ENCODE measurements around the gene TAS2R42. TPM values are rescaled to one million over a fixed set of nuclear protein-coding genes. Genes with fewer than 3 reads are reported as not detected.

The TAS2R42 gene
- total RNA-seq, 4 donors from 2014 or later: not detected

- Histone ChIP-seq H3K4me3 (replicated peaks in 1 of 3) (no peak overlapping the region), H3K27me3 (no peaks in the 10 kb centered on the region)
Measured at GRCh38 chr12:11204173-11204572, 17.4 kb upstream of the TAS2R42 start.

GRCh38 chr12:11202811-11203210, 16.1 kb upstream of the TAS2R42 start:
- H3K27ac ChIP-seq: no peak overlapping the region
- no peaks in the 10 kb centered on the region for H3K36me3 ChIP-seq
- H3K27me3 ChIP-seq: no peaks in the 10 kb centered on the region
- no peaks in the 10 kb centered on the region for H3K4me1 ChIP-seq
- H3K4me3 ChIP-seq (replicated peaks in 1 of 3): no peak overlapping the region
- DNase-seq: no peak
- intact Hi-C loops (cut with DNase I): no loop called here
- no peaks in the 10 kb centered on the region for H3K9me3 ChIP-seq
- no peak for TF ChIP-seq CTCF (IDR thresholded peaks at IDR 0.05)
- TF ChIP-seq POLR2A (IDR thresholded peaks at IDR 0.05): no peak

More at GRCh38 chr12:11204173-11204572, 17.4 kb upstream of the TAS2R42 start:
- Histone ChIP-seq H3K4me1 (no peaks in the 10 kb centered on the region), H3K9me3 (no peaks in the 10 kb centered on the region), H3K27ac (no peak overlapping the region), H3K36me3 (no peaks in the 10 kb centered on the region)
- 89 to 93% methylated on average over 3 of the region's 3 CpGs for WGBS, 2 donors
- intact Hi-C loops (cut with DNase I): no loop called here
- no peak for TF ChIP-seq POLR2A (IDR thresholded peaks at IDR 0.05)
- no peak for TF ChIP-seq CTCF (IDR thresholded peaks at IDR 0.05)
- no peak for DNase-seq

GRCh38 chr12:11183011-11183410, 3.7 kb downstream of the TAS2R42 start:
- DNase-seq: no peak
- Histone ChIP-seq H3K27ac (no peak overlapping the region), H3K36me3 (no peaks in the 10 kb centered on the region), H3K4me1 (no peaks in the 10 kb centered on the region), H3K9me3 (no peaks in the 10 kb centered on the region), H3K4me3 (replicated peaks in 1 of 3) (no peak overlapping the region), H3K27me3 (no peaks in the 10 kb centered on the region)
- intact Hi-C loops (cut with DNase I): no loop called here
- TF ChIP-seq POLR2A (IDR thresholded peaks at IDR 0.05) (no peak), CTCF (IDR thresholded peaks at IDR 0.05) (no peak)

- Histone ChIP-seq H3K27me3 (no peaks in the 10 kb centered on the region), H3K4me3 (replicated peaks in 1 of 3) (no peak overlapping the region), H3K4me1 (no peaks in the 10 kb centered on the region), H3K36me3 (no peaks in the 10 kb centered on the region), H3K27ac (no peak overlapping the region), H3K9me3 (no peaks in the 10 kb centered on the region)
- TF ChIP-seq POLR2A (IDR thresholded peaks at IDR 0.05) (no peak), CTCF (IDR thresholded peaks at IDR 0.05) (no peak)
- intact Hi-C loops (cut with DNase I): no loop called here
- no peak for DNase-seq
Measured at GRCh38 chr12:11182529-11182928, 4.2 kb downstream of the TAS2R42 start.

- Histone ChIP-seq H3K4me3 (replicated peaks in 1 of 3) (no peak overlapping the region), H3K9me3 (no peaks in the 10 kb centered on the region), H3K36me3 (no peaks in the 10 kb centered on the region), H3K4me1 (no peaks in the 10 kb centered on the region), H3K27me3 (no peaks in the 10 kb centered on the region), H3K27ac (no peak overlapping the region)
- intact Hi-C loops (cut with DNase I): no loop called here
- no peak for TF ChIP-seq CTCF (IDR thresholded peaks at IDR 0.05)
- TF ChIP-seq POLR2A (IDR thresholded peaks at IDR 0.05): no peak
- DNase-seq: no peak
- WGBS, 2 donors: 100% methylated on average over 1 of the region's 1 CpG
Measured at GRCh38 chr12:11178250-11178649, 8.5 kb downstream of the TAS2R42 start.

Measured in thyroid gland (tissue), 4 donors.